Neural cell (in vitro differentiated cells): Measurements from ENCODE around the gene ASIC5. TPM values are rescaled to one million over a fixed set of nuclear protein-coding genes. Genes with fewer than 3 reads are reported as not detected.

Source experiments
- H2AFZ ChIP-seq: fragments of 200-600, 300-800 bp; sonication (generic), shearing (Covaris generic); 2 replicates; pipeline ENCODE4 v1.6.0; 2014; ENCODE audit warnings: low read depth, mild to moderate bottlenecking, antibody characterized with exemption, low read length, moderate library complexity
- H3F3A ChIP-seq: fragments of 200-600 bp; shearing (Covaris generic); 2 replicates; pipeline ENCODE4 v1.6.1; 2016; ENCODE audit warnings: mild to moderate bottlenecking, moderate library complexity, mixed read lengths, antibody characterized with exemption, low read length; ENCODE audit not compliant: insufficient read depth, poor library complexity, severe bottlenecking
- H3K27ac ChIP-seq: fragments of 200-600, 300-800 bp; sonication (generic), shearing (Covaris generic); 2 replicates; pipeline ENCODE4 v1.5.1; 2014; ENCODE audit warnings: mild to moderate bottlenecking, low read length, moderate library complexity
- H3K27me3 ChIP-seq: fragments of 300-800, 200-600 bp; sonication (generic), shearing (Covaris generic); 2 replicates; pipeline ENCODE4 v1.6.0; 2014; ENCODE audit warnings: mild to moderate bottlenecking, low read depth, low read length, moderate library complexity; ENCODE audit not compliant: insufficient read depth
- H3K36me3 ChIP-seq: fragments of 300-800, 200-600 bp; sonication (generic), shearing (Covaris generic); 2 replicates; pipeline ENCODE4 v1.5.1; 2014; ENCODE audit warnings: mild to moderate bottlenecking, antibody characterized with exemption, low read length, moderate library complexity; ENCODE audit not compliant: insufficient read depth
- H3K4me2 ChIP-seq: fragments of 300-800, 200-600 bp; sonication (generic), shearing (Covaris generic); 2 replicates; pipeline ENCODE4 v1.6.0; 2014; ENCODE audit warnings: mild to moderate bottlenecking, low read length
- H3K4me3 ChIP-seq: fragments of 300-800, 200-600 bp; sonication (generic), shearing (Covaris generic); 2 replicates; pipeline ENCODE4 v1.5.1; 2014; ENCODE audit warnings: mild to moderate bottlenecking, low read length, moderate library complexity
- H3K79me2 ChIP-seq: fragments of 200-600 bp; shearing (Covaris generic); replicated peaks from 2 replicates; pipeline ENCODE4 v1.6.0; 2014; ENCODE audit warnings: mild to moderate bottlenecking, low read length, moderate library complexity; ENCODE audit not compliant: insufficient read depth
- H3K9ac ChIP-seq: fragments of 300-800, 200-600 bp; sonication (generic), shearing (Covaris generic); 2 replicates; pipeline ENCODE4 v1.6.1; 2016; ENCODE audit warnings: mild to moderate bottlenecking, low read length, mixed read lengths
- H3K9me2 ChIP-seq: fragments of 200-600 bp; shearing (Covaris generic); 2 replicates; pipeline ENCODE4 v1.6.1; 2016; ENCODE audit warnings: mild to moderate bottlenecking, low read length, mixed read lengths; ENCODE audit not compliant: insufficient read depth
- H3K9me3 ChIP-seq: fragments of 200-600, 300-800 bp; sonication (generic), shearing (Covaris generic); 2 replicates; pipeline ENCODE4 v1.6.1; 2016; ENCODE audit warnings: mild to moderate bottlenecking, mixed run types, low read length, moderate library complexity, mixed read lengths
- H4K20me1 ChIP-seq: fragments of 200-600 bp; shearing (Covaris generic); 2 replicates; pipeline ENCODE4 v1.6.1; 2016; ENCODE audit warnings: mild to moderate bottlenecking, mixed run types; ENCODE audit not compliant: insufficient read depth
- EP300 ChIP-seq: fragments of 450-650 bp; conservative IDR thresholded peaks from 2 replicates; pipeline ENCODE4 v1.6.1; 2014; ENCODE audit warnings: antibody characterized with exemption, mild to moderate bottlenecking, moderate library complexity; ENCODE audit not compliant: poor library complexity, severe bottlenecking
- EZH2 ChIP-seq: fragments of 200-600, 300-800 bp; shearing (Covaris generic), sonication (generic); IDR thresholded peaks from 2 replicates; pipeline ENCODE4 v1.6.1; 2014; ENCODE audit warnings: antibody characterized with exemption, low read length, borderline replicate concordance, mild to moderate bottlenecking; ENCODE audit not compliant: insufficient read depth, poor library complexity, severe bottlenecking
- MXI1 ChIP-seq: fragments of 450-650 bp; conservative IDR thresholded peaks from 2 replicates; pipeline ENCODE4 v1.6.1; 2014; ENCODE audit warnings: antibody characterized with exemption, mild to moderate bottlenecking; ENCODE audit not compliant: poor library complexity, severe bottlenecking
- POLR2AphosphoS5 ChIP-seq: IDR thresholded peaks from 2 replicates; pipeline ENCODE4 v1.6.1; 2012
- RAD21 ChIP-seq: fragments of 450-650 bp; conservative IDR thresholded peaks from 2 replicates; pipeline ENCODE4 v1.6.1; 2014; ENCODE audit warnings: antibody characterized with exemption, mild to moderate bottlenecking, moderate library complexity
- SMC3 ChIP-seq: fragments of 450-650 bp; conservative IDR thresholded peaks from 2 replicates; pipeline ENCODE4 v1.6.1; 2014; ENCODE audit warnings: antibody characterized with exemption, mild to moderate bottlenecking, moderate library complexity; ENCODE audit not compliant: poor library complexity
- TAF1 ChIP-seq: IDR thresholded peaks from 2 replicates; pipeline ENCODE4 v1.6.1; 2012; ENCODE audit warnings: low read depth
- polyA plus RNA-seq: library from polyadenylated mRNA; depleted of rRNA; stranded (reverse); fragments of >200 nt; gene quantifications from 2 replicates; pipeline ENCODE4 v1.2.3, GENCODE V29; 2014
- TF ChIP-seq, protein P1 (sequence below): IDR thresholded peaks from 2 replicates; pipeline ENCODE4 v1.6.1; 2012; ENCODE audit warnings: borderline replicate concordance
- TF ChIP-seq, protein P2 (sequence below): fragments of 450-650 bp; IDR thresholded peaks from 2 replicates; pipeline ENCODE4 v1.5.1; 2014; ENCODE audit warnings: antibody characterized with exemption, mild to moderate bottlenecking, moderate library complexity; ENCODE audit not compliant: poor library complexity, severe bottlenecking

The ASIC5 gene
- polyA plus RNA-seq, 1 donor from 2014 or later, result not detected

DNA sequence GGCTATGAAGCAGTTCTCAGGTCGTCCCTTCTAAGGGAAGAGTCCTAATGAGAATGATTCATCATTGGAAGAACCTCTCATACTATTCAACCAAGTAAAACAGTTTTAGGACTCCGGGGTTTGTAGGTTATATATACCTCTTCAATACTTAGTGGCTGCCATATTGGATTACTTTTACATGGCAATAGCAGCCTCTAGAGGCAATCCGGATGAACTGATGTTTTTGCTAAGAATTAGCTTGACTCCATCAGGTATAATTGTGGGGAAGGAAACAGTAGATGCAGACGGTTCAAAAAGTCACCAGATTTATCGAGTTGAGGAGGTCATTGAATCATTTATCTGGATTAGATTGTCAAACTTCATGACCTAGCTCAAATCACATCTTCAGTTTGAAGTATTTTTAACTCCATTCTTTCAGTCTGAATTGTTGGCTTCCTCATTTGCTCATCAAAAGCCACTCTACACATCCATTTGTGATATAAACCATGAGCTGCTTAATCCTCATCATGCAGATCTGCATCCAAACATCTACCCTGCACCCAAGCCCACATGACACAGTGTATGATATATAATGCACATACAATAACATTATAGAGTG is 78.9 kb downstream of the ASIC5 start (continued):
- TF ChIP-seq, protein P1, sequence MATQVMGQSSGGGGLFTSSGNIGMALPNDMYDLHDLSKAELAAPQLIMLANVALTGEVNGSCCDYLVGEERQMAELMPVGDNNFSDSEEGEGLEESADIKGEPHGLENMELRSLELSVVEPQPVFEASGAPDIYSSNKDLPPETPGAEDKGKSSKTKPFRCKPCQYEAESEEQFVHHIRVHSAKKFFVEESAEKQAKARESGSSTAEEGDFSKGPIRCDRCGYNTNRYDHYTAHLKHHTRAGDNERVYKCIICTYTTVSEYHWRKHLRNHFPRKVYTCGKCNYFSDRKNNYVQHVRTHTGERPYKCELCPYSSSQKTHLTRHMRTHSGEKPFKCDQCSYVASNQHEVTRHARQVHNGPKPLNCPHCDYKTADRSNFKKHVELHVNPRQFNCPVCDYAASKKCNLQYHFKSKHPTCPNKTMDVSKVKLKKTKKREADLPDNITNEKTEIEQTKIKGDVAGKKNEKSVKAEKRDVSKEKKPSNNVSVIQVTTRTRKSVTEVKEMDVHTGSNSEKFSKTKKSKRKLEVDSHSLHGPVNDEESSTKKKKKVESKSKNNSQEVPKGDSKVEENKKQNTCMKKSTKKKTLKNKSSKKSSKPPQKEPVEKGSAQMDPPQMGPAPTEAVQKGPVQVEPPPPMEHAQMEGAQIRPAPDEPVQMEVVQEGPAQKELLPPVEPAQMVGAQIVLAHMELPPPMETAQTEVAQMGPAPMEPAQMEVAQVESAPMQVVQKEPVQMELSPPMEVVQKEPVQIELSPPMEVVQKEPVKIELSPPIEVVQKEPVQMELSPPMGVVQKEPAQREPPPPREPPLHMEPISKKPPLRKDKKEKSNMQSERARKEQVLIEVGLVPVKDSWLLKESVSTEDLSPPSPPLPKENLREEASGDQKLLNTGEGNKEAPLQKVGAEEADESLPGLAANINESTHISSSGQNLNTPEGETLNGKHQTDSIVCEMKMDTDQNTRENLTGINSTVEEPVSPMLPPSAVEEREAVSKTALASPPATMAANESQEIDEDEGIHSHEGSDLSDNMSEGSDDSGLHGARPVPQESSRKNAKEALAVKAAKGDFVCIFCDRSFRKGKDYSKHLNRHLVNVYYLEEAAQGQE, result no peak

DNA sequence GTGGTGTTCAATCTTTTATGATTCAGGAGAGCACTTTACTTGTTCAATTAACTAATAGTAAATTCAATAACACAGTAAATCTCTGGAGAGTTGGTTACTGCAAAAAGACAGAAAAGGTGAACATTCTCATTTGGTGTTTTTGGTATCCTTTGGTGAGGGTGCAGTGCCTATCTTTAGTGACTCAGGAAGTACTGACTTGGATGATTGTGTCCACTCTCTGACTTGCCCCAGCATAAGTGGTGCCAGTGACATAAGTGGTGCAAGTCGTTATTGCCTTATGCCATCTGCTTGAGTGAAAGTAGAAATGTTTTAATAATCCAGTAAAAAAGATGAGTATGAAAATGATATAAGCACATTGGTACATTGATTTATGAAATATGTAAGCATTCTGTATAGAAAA is 80.2 kb downstream of the ASIC5 start:
- Histone ChIP-seq H3K27me3 (no peaks in the 10 kb centered on the region), H3K9ac (no peak overlapping the region), H4K20me1 (no peaks in the 10 kb centered on the region), H3K4me3 (no peak overlapping the region), H3K36me3 (no peaks in the 10 kb centered on the region), H3K27ac (no peak overlapping the region), H3F3A (no peaks in the 10 kb centered on the region), H3K79me2 (no peaks in the 10 kb centered on the region), H2AFZ (no peak overlapping the region), H3K4me2 (no peak overlapping the region), H3K9me3 (no peaks in the 10 kb centered on the region), H3K9me2 (no peaks in the 10 kb centered on the region)
- no peak for TF ChIP-seq TAF1
- no peak for TF ChIP-seq MXI1
- TF ChIP-seq, protein P1, result no peak
- no peak for TF ChIP-seq RAD21

DNA sequence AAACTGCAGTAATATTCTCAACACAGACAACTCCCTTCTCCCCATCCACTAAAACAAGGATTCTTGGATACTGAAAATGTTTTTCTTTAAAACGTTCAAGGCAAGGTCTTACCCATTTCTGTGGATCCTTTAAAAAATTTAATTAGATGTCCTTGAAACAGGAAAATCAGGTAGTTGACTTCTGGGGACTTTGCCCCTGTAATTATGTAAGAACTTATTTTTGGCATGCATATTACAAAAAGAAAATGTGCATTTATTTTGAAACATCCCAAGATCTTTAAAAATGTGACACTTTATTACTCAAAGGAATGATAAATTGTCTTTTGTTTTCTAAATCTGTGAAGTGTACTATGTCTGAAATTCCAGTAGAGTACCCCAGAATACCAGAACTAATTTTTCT is 81.4 kb downstream of the ASIC5 start:
- H3K9me2 ChIP-seq, result no peaks in the 10 kb centered on the region
- no peak overlapping the region for H3K9ac ChIP-seq

More for the DNA sequence above, 81.4 kb downstream of the ASIC5 start:
- no peak overlapping the region for H3K4me2 ChIP-seq
- TF ChIP-seq, protein P2, sequence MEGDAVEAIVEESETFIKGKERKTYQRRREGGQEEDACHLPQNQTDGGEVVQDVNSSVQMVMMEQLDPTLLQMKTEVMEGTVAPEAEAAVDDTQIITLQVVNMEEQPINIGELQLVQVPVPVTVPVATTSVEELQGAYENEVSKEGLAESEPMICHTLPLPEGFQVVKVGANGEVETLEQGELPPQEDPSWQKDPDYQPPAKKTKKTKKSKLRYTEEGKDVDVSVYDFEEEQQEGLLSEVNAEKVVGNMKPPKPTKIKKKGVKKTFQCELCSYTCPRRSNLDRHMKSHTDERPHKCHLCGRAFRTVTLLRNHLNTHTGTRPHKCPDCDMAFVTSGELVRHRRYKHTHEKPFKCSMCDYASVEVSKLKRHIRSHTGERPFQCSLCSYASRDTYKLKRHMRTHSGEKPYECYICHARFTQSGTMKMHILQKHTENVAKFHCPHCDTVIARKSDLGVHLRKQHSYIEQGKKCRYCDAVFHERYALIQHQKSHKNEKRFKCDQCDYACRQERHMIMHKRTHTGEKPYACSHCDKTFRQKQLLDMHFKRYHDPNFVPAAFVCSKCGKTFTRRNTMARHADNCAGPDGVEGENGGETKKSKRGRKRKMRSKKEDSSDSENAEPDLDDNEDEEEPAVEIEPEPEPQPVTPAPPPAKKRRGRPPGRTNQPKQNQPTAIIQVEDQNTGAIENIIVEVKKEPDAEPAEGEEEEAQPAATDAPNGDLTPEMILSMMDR, result no peak
- TF ChIP-seq, protein P1, result no peak
- TF ChIP-seq EP300, result no peak
- TF ChIP-seq SMC3, result no peak
- no peak for TF ChIP-seq EZH2
- no peak for TF ChIP-seq POLR2AphosphoS5
- TF ChIP-seq MXI1, result no peak
- TF ChIP-seq RAD21, result no peak
- no peak for TF ChIP-seq TAF1
- H3K9me3 ChIP-seq, result no peaks in the 10 kb centered on the region
- no peak overlapping the region for H3K27ac ChIP-seq
- no peaks in the 10 kb centered on the region for H3K36me3 ChIP-seq
- H3K79me2 ChIP-seq, result no peaks in the 10 kb centered on the region
- H3F3A ChIP-seq, result no peaks in the 10 kb centered on the region
- H3K4me3 ChIP-seq, result no peak overlapping the region
- H4K20me1 ChIP-seq, result no peaks in the 10 kb centered on the region
- no peaks in the 10 kb centered on the region for H3K27me3 ChIP-seq
- H2AFZ ChIP-seq, result no peak overlapping the region
